Sigmoid colon (tissue), 4 donors: ENCODE measurements around the gene PERP.

Experiments used
- CTCF ChIP-seq, 4 experiments: fragments of 450-650 bp in 3 of 4; fragments of 200-600 bp in 1 of 4; IDR thresholded peaks; one replicate each; pipeline ENCODE4 v1.5.1; 2016 to 2019; ENCODE audit warnings: antibody characterized with exemption in 4 of 4, mild to moderate bottlenecking in 3 of 4, moderate library complexity in 2 of 4
- EP300 ChIP-seq, 4 donors: sonication (generic); formaldehyde crosslinking; IDR thresholded peaks; one replicate each; pipeline ENCODE4 v1.6.1; 2017; ENCODE audit warnings: antibody characterized with exemption in 4 of 4
- POLR2A ChIP-seq, 2 donors: fragments of 450-650 bp; IDR thresholded peaks; one replicate each; pipeline ENCODE4 v1.6.1; 2016; ENCODE audit warnings: antibody characterized with exemption in 2 of 2, mild to moderate bottlenecking in 2 of 2, moderate library complexity in 2 of 2
- POLR2AphosphoS5 ChIP-seq, 4 donors: sonication (generic); formaldehyde crosslinking; IDR thresholded peaks; one replicate each; pipeline ENCODE4 v1.6.1; 2017; ENCODE audit warnings: antibody characterized with exemption in 4 of 4

GRCh38 chr6:138093632-138094031 lies 13.6 kb downstream of the PERP start:
- TF ChIP-seq CTCF (IDR thresholded peaks at IDR 0.05), result no peak
- TF ChIP-seq POLR2A (IDR thresholded peaks at IDR 0.05), result no peak
- no peak for TF ChIP-seq EP300 (IDR thresholded peaks at IDR 0.05)
- no peak for TF ChIP-seq POLR2AphosphoS5 (IDR thresholded peaks at IDR 0.05)
